Vein endothelial cell (primary cell): ENCODE results near the gene UBP1. TPM values are rescaled to one million over a fixed set of nuclear protein-coding genes. Genes with fewer than 3 reads are reported as not detected.

Source experiments
- small RNA-seq: library from RNA; depleted of rRNA; stranded (forward); fragments of <200 nt; gene quantifications from one replicate; pipeline ENCODE3, GENCODE V24; 2012
- total RNA-seq: library from RNA; depleted of rRNA; stranded (reverse); fragments of >200 nt; gene quantifications from 2 replicates; pipeline ENCODE4 v1.2.3, GENCODE V29; 2012

Gene UBP1
- 76.8 and 91.8 TPM in 2 replicates for total RNA-seq

GRCh38 chr3:33440328-33441224 lies at the start of gene UBP1:
Gene UBP1, minus strand, starts transcription at chr3:33440405. Its CDS starts 557 bp downstream, at chr3:33439848.

Small RNA genes lying within 50 kb of the gene (small RNA-seq; reads per million reads assigned to genes)
- gene RNU7-110P = not detected

Other genes with a start within 250 kb of the UBP1 start
- gene SUSD5, start 221.6 kb downstream of the UBP1 start, total RNA-seq = 3.9 and 4.3 TPM in 2 replicates
- gene FBXL2, start 163.0 kb downstream of the UBP1 start, total RNA-seq = 23.2 and 30.7 TPM in 2 replicates